BLaER1 treated with 17β-estradiol and CSF1 and Interleukin-3, amounts not matched to agents 10 nM and 100 nM (cell line): ENCODE measurements around the gene DENND4A.

Experiments used
- H3K27ac ChIP-seq, 11 experiments: shearing (Covaris generic); formaldehyde crosslinking; 2 replicates each; pipeline ENCODE4 v1.8.1; 2022
- H3K27me3 ChIP-seq, 11 experiments: shearing (Covaris generic); formaldehyde crosslinking; 2 replicates each; pipeline ENCODE4 v1.8.1; 2022
- H3K36me3 ChIP-seq, 11 experiments: shearing (Covaris generic); formaldehyde crosslinking; 2 replicates each; pipeline ENCODE4 v1.8.1; 2022
- H3K4me1 ChIP-seq, 10 experiments: shearing (Covaris generic); formaldehyde crosslinking; 2 replicates each; pipeline ENCODE4 v1.8.1; 2022
- H3K4me2 ChIP-seq, 11 experiments: shearing (Covaris generic); formaldehyde crosslinking; 2 replicates each; pipeline ENCODE4 v1.8.1; 2022
- H3K4me3 ChIP-seq, 10 experiments: shearing (Covaris generic); formaldehyde crosslinking; 2 replicates each; pipeline ENCODE4 v1.8.1; 2022
- H3K9ac ChIP-seq, 11 experiments: shearing (Covaris generic); formaldehyde crosslinking; 2 replicates each; pipeline ENCODE4 v1.8.1; 2022
- H3K9me3 ChIP-seq, 11 experiments: shearing (Covaris generic); formaldehyde crosslinking; replicated peaks in 1 of 11; 2 replicates each; pipeline ENCODE4 v1.8.1; 2022
- H4K20me1 ChIP-seq, 11 experiments: shearing (Covaris generic); formaldehyde crosslinking; 2 replicates each; pipeline ENCODE4 v1.8.1; 2022
- Cebpa-rat ChIP-seq, 11 experiments: shearing (Covaris generic); IDR thresholded peaks; 2 replicates each; pipeline ENCODE4 v1.8.1; 2022

DENND4A gene

DNA sequence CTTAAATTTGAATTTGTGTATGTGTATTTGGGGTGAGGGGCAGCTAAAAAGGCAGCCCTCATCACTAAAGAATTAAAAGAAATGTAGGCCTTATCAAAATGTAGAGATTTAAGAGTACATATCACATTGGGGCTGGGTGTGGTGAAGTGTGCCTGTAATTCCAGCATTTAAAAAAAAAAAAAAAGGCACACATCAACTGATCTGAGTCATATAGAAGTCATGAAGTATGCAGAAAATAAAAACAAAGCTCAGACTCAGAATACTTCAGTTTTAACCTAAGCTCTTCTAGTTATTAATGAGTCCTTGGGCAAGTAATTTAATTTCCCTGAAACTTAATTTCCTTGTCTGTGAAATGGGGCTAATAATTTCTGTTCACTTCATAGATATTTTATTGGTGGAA, 138.8 kb downstream of the DENND4A start:
- no peaks in the 10 kb centered on the region for H3K27me3 ChIP-seq
- H3K9ac ChIP-seq, result no peak overlapping the region
- H3K9me3 ChIP-seq, result no peaks in the 10 kb centered on the region
- H3K4me3 ChIP-seq, result no peak overlapping the region
- H3K36me3 ChIP-seq, result peaks cover 19 to 68% (median 31%) of the 10 kb centered on the region in 11 experiments; a peak in 21 of 22 replicates
- no peaks in the 10 kb centered on the region for H3K4me1 ChIP-seq
- no peak overlapping the region for H3K4me2 ChIP-seq
- no peaks in the 10 kb centered on the region for H4K20me1 ChIP-seq
- TF ChIP-seq Cebpa-rat (IDR thresholded peaks at IDR 0.05), result no peak
- no peak overlapping the region for H3K27ac ChIP-seq

DNA sequence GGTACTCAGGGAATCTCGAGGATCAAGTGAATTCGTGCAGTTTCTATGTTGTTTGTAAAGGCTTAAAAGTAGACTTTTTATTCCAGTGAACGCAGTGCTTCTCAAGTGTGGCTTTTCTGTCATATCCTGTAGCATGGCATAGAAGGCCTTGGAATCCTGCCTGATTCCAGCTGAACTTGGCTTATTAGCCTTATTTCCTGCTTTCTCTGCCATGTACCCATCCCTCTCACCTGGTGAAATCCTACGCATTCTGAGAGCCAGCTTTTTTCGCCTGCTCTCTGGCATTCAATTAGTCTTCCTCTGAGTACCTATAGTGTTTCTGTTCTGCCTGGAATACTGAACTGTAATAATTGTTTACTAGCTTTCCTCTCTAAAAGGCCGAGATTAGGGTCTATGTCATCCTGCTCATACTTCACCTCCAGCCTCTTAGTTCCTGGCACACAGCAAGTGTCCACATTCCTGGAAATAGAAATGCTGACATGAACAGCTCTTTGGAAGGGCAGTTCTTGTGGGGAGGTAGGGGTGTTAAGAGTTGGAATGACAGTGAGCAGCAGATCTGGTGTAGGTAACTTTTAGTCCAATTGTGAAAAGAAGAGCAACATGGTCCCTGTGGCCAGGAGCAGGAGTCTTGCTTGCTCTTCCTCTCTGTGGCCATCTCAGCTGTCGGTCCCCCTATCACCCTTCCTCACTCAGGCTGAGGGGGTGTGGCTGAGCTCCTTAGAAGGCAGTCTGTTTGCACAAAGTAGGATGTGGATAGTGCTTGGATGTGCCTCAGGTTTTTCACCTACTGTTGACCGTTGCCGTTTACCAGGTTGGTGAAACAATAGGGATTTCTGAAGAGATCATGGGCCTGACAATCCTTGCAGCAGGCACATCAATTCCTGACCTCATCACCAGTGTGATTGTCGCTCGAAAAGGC, 140.0 kb downstream of the DENND4A start:
- Histone ChIP-seq H3K9me3 (no peaks in the 10 kb centered on the region), H3K36me3 (peaks cover 14 to 56% (median 23%) of the 10 kb centered on the region in 11 experiments; a peak in 20 of 22 replicates), H3K27me3 (no peaks in the 10 kb centered on the region), H3K4me2 (no peak overlapping the region), H3K27ac (no peak overlapping the region), H3K4me1 (peaks cover 0 to 5% (median 0%) of the 10 kb centered on the region in 10 experiments; a peak in 2 of 20 replicates), H3K9ac (no peak overlapping the region), H4K20me1 (no peaks in the 10 kb centered on the region), H3K4me3 (no peak overlapping the region)
- TF ChIP-seq Cebpa-rat (IDR thresholded peaks at IDR 0.05), result no peak

DNA sequence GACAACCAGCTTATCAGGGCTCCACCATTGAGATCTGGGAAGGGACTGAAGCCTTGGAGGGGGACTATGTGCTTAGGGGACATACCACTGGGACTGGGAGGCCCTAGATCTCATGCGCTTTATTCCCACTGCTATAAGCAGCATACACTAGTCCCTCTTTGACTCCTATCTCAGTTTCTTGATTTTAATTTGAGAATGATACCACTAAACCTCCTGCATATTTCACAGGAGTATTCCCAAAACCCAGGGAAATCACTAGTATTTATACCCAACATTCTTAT, 141.1 kb downstream of the DENND4A start:
- no peaks in the 10 kb centered on the region for H4K20me1 ChIP-seq
- peaks cover 0 to 5% (median 0%) of the 10 kb centered on the region in 10 experiments; a peak in 2 of 20 replicates for H3K4me1 ChIP-seq
- H3K9me3 ChIP-seq, result no peaks in the 10 kb centered on the region
- no peak for TF ChIP-seq Cebpa-rat (IDR thresholded peaks at IDR 0.05)
- peaks cover 13 to 45% (median 18%) of the 10 kb centered on the region in 11 experiments; a peak in 20 of 22 replicates for H3K36me3 ChIP-seq
- H3K4me2 ChIP-seq, result no peak overlapping the region
- H3K4me3 ChIP-seq, result no peak overlapping the region
- no peak overlapping the region for H3K27ac ChIP-seq
- H3K9ac ChIP-seq, result no peak overlapping the region
- no peaks in the 10 kb centered on the region for H3K27me3 ChIP-seq

DNA sequence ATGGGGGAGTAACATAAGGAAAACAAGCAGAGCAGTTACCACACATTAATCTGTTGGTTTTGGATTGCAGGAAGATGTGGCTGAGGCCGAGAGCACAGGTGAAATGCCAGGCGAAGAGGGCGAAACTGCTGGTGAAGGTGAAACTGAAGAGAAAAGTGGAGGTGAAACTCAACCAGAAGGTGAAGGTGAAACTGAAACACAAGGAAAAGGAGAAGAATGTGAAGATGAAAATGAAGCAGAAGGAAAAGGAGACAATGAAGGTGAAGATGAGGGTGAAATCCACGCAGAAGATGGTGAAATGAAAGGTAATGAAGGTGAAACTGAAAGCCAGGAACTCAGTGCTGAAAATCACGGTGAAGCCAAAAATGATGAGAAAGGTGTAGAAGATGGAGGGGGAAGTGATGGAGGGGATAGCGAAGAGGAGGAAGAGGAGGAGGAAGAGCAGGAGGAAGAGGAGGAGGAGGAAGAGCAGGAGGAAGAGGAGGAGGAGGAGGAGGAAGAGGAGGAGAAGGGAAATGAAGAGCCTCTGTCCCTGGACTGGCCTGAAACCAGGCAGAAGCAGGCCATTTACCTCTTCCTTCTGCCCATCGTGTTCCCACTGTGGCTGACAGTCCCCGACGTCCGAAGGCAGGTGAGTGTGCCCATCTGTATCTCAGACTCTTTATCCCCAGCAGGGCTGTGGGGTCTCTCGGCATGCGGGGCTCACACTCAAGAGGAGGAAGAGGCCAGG, 141.6 kb downstream of the DENND4A start:
- Histone ChIP-seq H3K27me3 (no peaks in the 10 kb centered on the region), H3K4me1 (peaks cover 0 to 5% (median 0%) of the 10 kb centered on the region in 10 experiments; a peak in 2 of 20 replicates), H3K4me2 (no peak overlapping the region), H3K9ac (no peak overlapping the region), H3K4me3 (no peak overlapping the region), H3K36me3 (peaks cover 8 to 40% (median 13%) of the 10 kb centered on the region in 11 experiments; a peak in 20 of 22 replicates), H3K27ac (no peak overlapping the region), H4K20me1 (no peaks in the 10 kb centered on the region), H3K9me3 (no peaks in the 10 kb centered on the region)
- no peak for TF ChIP-seq Cebpa-rat (IDR thresholded peaks at IDR 0.05)

DNA sequence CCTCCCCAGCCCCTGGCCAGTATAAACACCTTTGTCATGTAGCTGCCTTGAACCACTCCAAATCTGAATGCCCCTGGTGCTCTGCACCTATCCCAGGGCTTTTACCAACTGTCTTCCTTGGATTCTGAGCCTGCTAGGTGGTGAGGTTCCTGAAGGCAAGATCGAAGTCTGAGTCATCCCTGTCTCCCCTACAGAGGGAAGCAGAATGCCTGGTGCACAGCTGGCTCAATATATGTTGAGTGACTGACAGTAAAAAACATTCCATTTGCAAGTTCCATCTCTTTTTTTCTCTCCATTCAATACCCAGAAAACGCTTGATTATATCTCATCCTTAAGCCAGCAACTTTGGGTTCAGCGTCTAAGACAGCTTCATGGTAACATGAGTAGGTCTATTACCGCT, 145.6 kb downstream of the DENND4A start:
- peaks cover 0 to 8% (median 0%) of the 10 kb centered on the region in 11 experiments; a peak in 5 of 22 replicates for H3K36me3 ChIP-seq
- peaks cover 0 to 9% (median 4%) of the 10 kb centered on the region in 10 experiments; a peak in 7 of 20 replicates for H3K4me1 ChIP-seq
- no peak overlapping the region for H3K27ac ChIP-seq
- H3K27me3 ChIP-seq, result no peaks in the 10 kb centered on the region
- H3K4me3 ChIP-seq, result no peak overlapping the region
- no peak overlapping the region for H3K9ac ChIP-seq
- no peak for TF ChIP-seq Cebpa-rat (IDR thresholded peaks at IDR 0.05)
- no peak overlapping the region for H3K4me2 ChIP-seq
- no peaks in the 10 kb centered on the region for H4K20me1 ChIP-seq
- H3K9me3 ChIP-seq, result no peaks in the 10 kb centered on the region

DNA sequence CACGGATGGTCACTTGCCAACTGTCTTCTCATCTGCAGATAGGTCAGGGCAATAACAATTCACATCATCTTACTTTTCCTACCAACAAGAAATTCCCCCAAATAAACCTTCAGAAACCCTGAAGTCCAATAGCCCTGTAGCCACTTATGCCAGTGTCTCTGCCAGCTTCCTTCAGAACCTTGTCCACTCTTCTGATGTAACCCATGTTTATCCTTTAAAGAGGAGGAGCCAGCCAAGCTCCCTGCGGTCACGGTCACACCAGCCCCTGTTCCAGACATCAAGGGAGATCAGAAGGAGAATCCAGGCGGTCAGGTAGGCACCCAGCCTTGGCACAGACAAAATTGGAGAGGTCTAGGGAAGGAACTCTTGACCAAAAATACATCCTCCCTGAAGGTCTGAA, 146.7 kb downstream of the DENND4A start:
- no peak overlapping the region for H3K4me3 ChIP-seq
- no peak for TF ChIP-seq Cebpa-rat (IDR thresholded peaks at IDR 0.05)
- H3K4me1 ChIP-seq, result peaks cover 0 to 12% (median 4%) of the 10 kb centered on the region in 10 experiments; a peak in 9 of 20 replicates
- no peaks in the 10 kb centered on the region for H4K20me1 ChIP-seq
- H3K27me3 ChIP-seq, result no peaks in the 10 kb centered on the region
- H3K27ac ChIP-seq, result no peak overlapping the region
- no peaks in the 10 kb centered on the region for H3K9me3 ChIP-seq
- no peak overlapping the region for H3K4me2 ChIP-seq
- H3K36me3 ChIP-seq, result no peaks in the 10 kb centered on the region
- H3K9ac ChIP-seq, result no peak overlapping the region

DNA sequence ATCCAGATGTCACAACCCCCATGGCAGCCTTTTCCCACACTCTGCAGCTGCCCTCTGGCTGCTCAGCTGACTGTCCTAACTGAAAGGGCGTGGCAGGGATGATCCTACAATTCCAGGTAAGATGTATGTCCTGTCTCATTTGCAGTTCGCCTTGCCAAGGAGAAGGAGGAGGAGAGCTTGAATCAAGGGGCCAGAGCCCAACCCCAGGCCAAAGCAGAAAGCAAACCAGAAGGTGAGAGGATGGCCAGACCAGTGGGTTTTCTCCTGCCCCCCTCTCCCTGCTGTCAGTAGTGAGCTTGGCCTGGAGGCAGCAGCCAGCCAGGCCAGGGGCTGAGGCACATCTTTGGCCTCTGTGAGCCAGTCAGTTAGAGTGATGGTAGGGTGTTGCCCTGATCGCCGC, 147.8 kb downstream of the DENND4A start:
- no peaks in the 10 kb centered on the region for H4K20me1 ChIP-seq
- peaks cover 0 to 18% (median 6%) of the 10 kb centered on the region in 10 experiments; a peak in 10 of 20 replicates for H3K4me1 ChIP-seq
- no peak for TF ChIP-seq Cebpa-rat (IDR thresholded peaks at IDR 0.05)
- H3K9ac ChIP-seq, result no peak overlapping the region
- H3K4me2 ChIP-seq, result no peak overlapping the region
- no peaks in the 10 kb centered on the region for H3K36me3 ChIP-seq
- no peaks in the 10 kb centered on the region for H3K9me3 ChIP-seq
- no peaks in the 10 kb centered on the region for H3K27me3 ChIP-seq
- H3K4me3 ChIP-seq, result no peak overlapping the region
- no peak overlapping the region for H3K27ac ChIP-seq

DNA sequence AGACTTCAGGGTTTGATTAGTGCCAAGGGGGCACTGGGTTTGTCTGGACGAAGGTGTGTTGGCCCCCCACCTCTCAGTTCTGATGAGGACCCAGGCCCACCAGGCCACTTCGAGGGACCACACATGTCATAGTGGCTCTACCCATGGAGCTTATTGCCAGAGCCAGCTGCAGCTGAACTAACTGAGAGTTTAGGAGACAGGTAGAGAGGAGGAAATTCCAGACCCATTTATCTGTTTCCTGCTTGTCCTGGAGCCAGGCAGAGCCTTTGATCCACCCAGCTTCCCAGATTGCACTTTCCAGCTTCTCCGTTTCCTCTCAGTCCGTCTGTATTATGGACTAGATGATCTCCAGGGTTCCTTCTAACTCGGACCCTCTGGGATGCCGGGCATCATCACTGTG, 149.5 kb downstream of the DENND4A start:
- Histone ChIP-seq H3K9me3 (no peaks in the 10 kb centered on the region), H3K4me2 (no peak overlapping the region), H4K20me1 (no peaks in the 10 kb centered on the region), H3K27me3 (no peaks in the 10 kb centered on the region), H3K9ac (no peak overlapping the region), H3K4me3 (no peak overlapping the region), H3K27ac (no peak overlapping the region), H3K4me1 (peaks cover 0 to 23% (median 11%) of the 10 kb centered on the region in 10 experiments; a peak in 13 of 20 replicates), H3K36me3 (no peaks in the 10 kb centered on the region)
- TF ChIP-seq Cebpa-rat (IDR thresholded peaks at IDR 0.05), result no peak

DNA sequence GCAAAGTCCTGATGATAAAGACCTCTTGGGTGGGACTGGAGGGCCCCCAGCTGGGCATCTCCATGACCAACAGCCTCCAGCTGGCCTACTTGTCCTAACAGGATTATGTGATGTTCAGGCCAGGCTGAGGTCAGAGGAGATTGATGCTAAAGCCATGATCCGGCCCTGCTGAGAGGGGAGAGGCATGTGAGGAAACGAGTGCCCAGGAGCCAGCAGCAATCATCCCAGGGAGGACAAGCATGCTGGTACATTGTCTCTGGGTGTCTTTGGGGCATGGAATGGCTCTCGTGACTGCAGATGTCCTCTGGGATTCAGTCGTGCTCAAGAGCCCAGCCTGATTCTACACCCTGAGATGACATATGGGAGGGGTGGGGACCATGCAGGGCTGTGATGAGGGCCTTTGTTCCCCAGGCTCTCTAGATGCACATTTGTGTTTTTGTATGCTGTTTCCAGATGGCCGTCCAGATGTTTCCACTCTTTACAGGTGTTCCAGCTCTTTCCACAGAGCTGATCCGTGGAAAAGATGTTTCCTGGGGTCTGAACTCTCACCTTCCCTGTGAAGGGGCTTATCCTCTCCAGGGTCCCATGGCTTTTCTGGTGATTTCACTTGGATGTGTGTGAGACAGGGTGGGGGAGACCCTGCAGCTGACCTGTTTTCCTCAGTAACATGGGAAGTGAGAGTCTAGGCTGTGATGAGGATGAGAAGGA, 150.2 kb downstream of the DENND4A start:
- Histone ChIP-seq H3K27ac (no peak overlapping the region), H3K4me1 (peaks cover 0 to 23% (median 10%) of the 10 kb centered on the region in 10 experiments; a peak in 11 of 20 replicates), H3K9ac (no peak overlapping the region), H3K4me3 (no peak overlapping the region), H3K36me3 (no peaks in the 10 kb centered on the region), H3K27me3 (no peaks in the 10 kb centered on the region), H3K9me3 (no peaks in the 10 kb centered on the region), H3K4me2 (0 out of 22 replicates have a peak overlapping the region, but pooled peaks of 2 of the 11 experiments have one; percentile 0 to 6), H4K20me1 (no peaks in the 10 kb centered on the region)
- TF ChIP-seq Cebpa-rat (IDR thresholded peaks at IDR 0.05), result no peak
